Natural killer cell (primary cell): Measurements from ENCODE around the gene RAI1. TPM values are rescaled to one million over a fixed set of nuclear protein-coding genes. Genes with fewer than 3 reads are reported as not detected.

ENCODE experiments used
- ATAC-seq, 3 donors: fragments of 150-1000 bp in 2 of 3; fragments of 200-7000 bp in 1 of 3; cut with Tn5 transposase; 1 replicate in 1 of 3; 2 replicates in 2 of 3; pipeline ENCODE4 v1.10.0; 2021; ENCODE audit warnings: mild to moderate bottlenecking in 2 of 3, moderate library complexity in 2 of 3
- DNase-seq, 2 donors: peaks; one replicate each; pipeline versions ENCODE4 v3.0.0 to v3.0.0-alpha.2; 2013 to 2021; ENCODE audit warnings: mixed read lengths in 1 of 2
- H3K27ac ChIP-seq: one replicate; pipeline ENCODE4 v1.5.1; 2013; ENCODE audit warnings: mild to moderate bottlenecking, low read length
- H3K27me3 ChIP-seq: one replicate; pipeline ENCODE4 v1.6.1; 2013; ENCODE audit warnings: low read length; ENCODE audit not compliant: control insufficient read depth, insufficient read depth
- H3K36me3 ChIP-seq: one replicate; pipeline ENCODE4 v1.6.1; 2013; ENCODE audit warnings: low read length; ENCODE audit not compliant: control insufficient read depth, insufficient read depth
- H3K4me1 ChIP-seq: one replicate; pipeline ENCODE4 v1.6.1; 2013; ENCODE audit warnings: low read length; ENCODE audit not compliant: control insufficient read depth, insufficient read depth
- H3K4me3 ChIP-seq: one replicate; pipeline ENCODE4 v1.5.1; 2013; ENCODE audit warnings: low read length
- H3K9me3 ChIP-seq: one replicate; pipeline ENCODE4 v1.6.1; 2013; ENCODE audit warnings: low read length; ENCODE audit not compliant: control insufficient read depth, insufficient read depth
- H3K27ac Mint-ChIP-seq, 2 donors: one replicate each; pipeline ENCODE4 v1.8.0; 2022; ENCODE audit warnings: mild to moderate bottlenecking in 2 of 2, mixed read lengths in 2 of 2, moderate library complexity in 1 of 2
- H3K27me3 Mint-ChIP-seq, 2 donors: one replicate each; pipeline ENCODE4 v1.8.0; 2022; ENCODE audit warnings: low read depth in 2 of 2, mixed read lengths in 2 of 2
- H3K36me3 Mint-ChIP-seq: one replicate; pipeline ENCODE4 v1.8.0; 2022; ENCODE audit warnings: mixed read lengths
- H3K4me1 Mint-ChIP-seq, 2 donors: one replicate each; pipeline ENCODE4 v1.8.0; 2022; ENCODE audit warnings: mixed read lengths in 2 of 2
- H3K4me3 Mint-ChIP-seq: one replicate; pipeline ENCODE4 v1.8.0; 2022; ENCODE audit warnings: mild to moderate bottlenecking, moderate library complexity, mixed read lengths
- H3K9me3 Mint-ChIP-seq, 2 donors: one replicate each; pipeline ENCODE4 v1.8.0; 2022; ENCODE audit warnings: mixed read lengths in 2 of 2
- WGBS: methylation state at CpG from one replicate; pipeline ENCODE4 v1.1.7; 2013; ENCODE audit warnings: missing lambda C conversion rate; ENCODE audit not compliant: insufficient coverage; 5-methylcytosine and 5-hydroxymethylcytosine counted together
- intact Hi-C: fragments of 100-400 bp; cut with micrococcal nuclease; formaldehyde crosslinking; loops from one replicate; pipeline ENCODE4 v1.14.2; 2022
- total RNA-seq, 4 donors: library from RNA; stranded (reverse); fragments of 120-200 nt in 1 of 4; gene quantifications; one replicate each; pipeline versions ENCODE4 v1.2.3 to v1.2.4, GENCODE V29; 2013 to 2022
- TF ChIP-seq, protein P1 (sequence below): fragments of 200-600 bp; IDR thresholded peaks from one replicate; pipeline ENCODE4 v1.8.0; 2022; ENCODE audit warnings: antibody characterized with exemption

RAI1 gene
- total RNA-seq, 3 donors from 2014 or later (not counting 1 experiment from before 2014, with no cell fraction given) = 39.8 to 55.0 (median 49.4) TPM

DNA sequence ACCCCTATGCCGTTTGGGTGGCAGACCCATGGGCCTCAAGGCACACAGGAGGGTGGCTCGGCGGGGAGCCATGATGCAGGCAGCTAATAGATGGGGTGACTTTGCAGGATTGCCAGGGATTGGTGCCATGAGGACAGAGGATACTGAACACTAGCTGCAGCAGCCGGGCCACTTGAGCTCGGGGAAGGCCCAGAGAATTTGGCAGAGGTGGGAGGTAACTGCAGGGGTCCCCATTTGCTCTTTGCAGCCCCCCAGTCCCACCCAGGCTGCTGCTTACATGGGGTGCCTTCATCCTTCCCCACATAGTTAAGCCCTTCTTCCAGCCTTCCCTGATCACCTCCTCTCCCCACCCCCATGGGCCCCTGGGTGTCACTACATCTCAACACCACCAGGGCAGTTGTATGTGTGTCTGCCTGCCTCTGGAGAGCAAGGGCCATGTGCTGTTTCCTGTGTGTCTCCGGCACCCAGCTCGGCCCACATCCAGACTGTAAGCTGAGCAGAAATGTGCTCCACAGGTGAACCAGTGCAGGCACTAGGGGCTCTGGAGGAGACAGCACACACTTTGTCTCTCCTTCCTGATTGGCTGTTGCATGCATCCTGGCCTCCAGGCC lies 103.5 kb downstream of the RAI1 start:
- TF ChIP-seq, protein P1, sequence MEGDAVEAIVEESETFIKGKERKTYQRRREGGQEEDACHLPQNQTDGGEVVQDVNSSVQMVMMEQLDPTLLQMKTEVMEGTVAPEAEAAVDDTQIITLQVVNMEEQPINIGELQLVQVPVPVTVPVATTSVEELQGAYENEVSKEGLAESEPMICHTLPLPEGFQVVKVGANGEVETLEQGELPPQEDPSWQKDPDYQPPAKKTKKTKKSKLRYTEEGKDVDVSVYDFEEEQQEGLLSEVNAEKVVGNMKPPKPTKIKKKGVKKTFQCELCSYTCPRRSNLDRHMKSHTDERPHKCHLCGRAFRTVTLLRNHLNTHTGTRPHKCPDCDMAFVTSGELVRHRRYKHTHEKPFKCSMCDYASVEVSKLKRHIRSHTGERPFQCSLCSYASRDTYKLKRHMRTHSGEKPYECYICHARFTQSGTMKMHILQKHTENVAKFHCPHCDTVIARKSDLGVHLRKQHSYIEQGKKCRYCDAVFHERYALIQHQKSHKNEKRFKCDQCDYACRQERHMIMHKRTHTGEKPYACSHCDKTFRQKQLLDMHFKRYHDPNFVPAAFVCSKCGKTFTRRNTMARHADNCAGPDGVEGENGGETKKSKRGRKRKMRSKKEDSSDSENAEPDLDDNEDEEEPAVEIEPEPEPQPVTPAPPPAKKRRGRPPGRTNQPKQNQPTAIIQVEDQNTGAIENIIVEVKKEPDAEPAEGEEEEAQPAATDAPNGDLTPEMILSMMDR = no peak
- Mint-ChIP-seq H3K4me3 (peak overlapping the region; percentile 69), H3K27ac (peak overlapping the region in 1 of 2 donors; percentile 72), H3K36me3 (no peaks in the 10 kb centered on the region), H3K9me3 (no peaks in the 10 kb centered on the region), H3K27me3 (peaks cover 0 to 4% of the 10 kb centered on the region in 2 donors), H3K4me1 (peaks cover 32 to 45% of the 10 kb centered on the region in 2 donors)
- Histone ChIP-seq H3K27me3 (no peaks in the 10 kb centered on the region), H3K36me3 (no peaks in the 10 kb centered on the region), H3K4me3 (no peak overlapping the region), H3K9me3 (no peaks in the 10 kb centered on the region), H3K4me1 (peaks cover 33% of the 10 kb centered on the region), H3K27ac (no peak overlapping the region)
- intact Hi-C loops = no loop called here
- WGBS = 75% methylated on average over 7 of the region's 7 CpGs
- ATAC-seq (peak; percentile 45 to 59 (median 46)), DNase-seq (peak in 1 of 2 donors; percentile 53)

DNA sequence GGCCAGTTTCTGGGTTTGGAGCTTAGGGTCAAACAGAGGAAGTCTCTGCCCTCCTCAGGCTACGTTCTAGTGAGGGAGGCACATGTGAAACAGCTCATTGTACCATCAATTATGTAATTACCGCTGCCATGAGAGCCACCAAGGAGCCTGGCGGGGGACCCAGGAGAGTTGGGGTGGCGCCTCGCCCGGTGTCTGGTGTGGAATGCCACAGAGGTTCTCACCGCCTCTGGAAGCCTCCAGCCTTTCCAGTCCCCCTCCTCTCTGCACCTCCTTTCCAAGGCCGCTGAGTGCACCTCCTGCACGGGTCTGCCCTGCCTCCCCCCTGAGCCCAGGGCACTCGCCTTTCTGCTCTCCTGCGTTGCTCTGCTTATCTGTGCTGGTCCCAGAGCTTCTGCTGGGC lies 104.1 kb downstream of the RAI1 start:
- H3K36me3 Mint-ChIP-seq = no peaks in the 10 kb centered on the region
- Histone ChIP-seq H3K36me3 (no peaks in the 10 kb centered on the region), H3K9me3 (no peaks in the 10 kb centered on the region), H3K27ac (no peak overlapping the region), H3K4me1 (peaks cover 33% of the 10 kb centered on the region), H3K4me3 (no peak overlapping the region), H3K27me3 (no peaks in the 10 kb centered on the region)
- intact Hi-C loops = no loop called here
- H3K9me3 Mint-ChIP-seq = no peaks in the 10 kb centered on the region
- TF ChIP-seq, protein P1 = no peak
- 87% methylated on average over 11 of the region's 11 CpGs for WGBS
- DNase-seq = no peak
- ATAC-seq = no peak
- peaks cover 32 to 45% of the 10 kb centered on the region in 2 donors for H3K4me1 Mint-ChIP-seq
- H3K27ac Mint-ChIP-seq = peak overlapping the region in 1 of 2 donors; percentile 72
- H3K27me3 Mint-ChIP-seq = peaks cover 0 to 4% of the 10 kb centered on the region in 2 donors
- peak overlapping the region; percentile 69 for H3K4me3 Mint-ChIP-seq

DNA sequence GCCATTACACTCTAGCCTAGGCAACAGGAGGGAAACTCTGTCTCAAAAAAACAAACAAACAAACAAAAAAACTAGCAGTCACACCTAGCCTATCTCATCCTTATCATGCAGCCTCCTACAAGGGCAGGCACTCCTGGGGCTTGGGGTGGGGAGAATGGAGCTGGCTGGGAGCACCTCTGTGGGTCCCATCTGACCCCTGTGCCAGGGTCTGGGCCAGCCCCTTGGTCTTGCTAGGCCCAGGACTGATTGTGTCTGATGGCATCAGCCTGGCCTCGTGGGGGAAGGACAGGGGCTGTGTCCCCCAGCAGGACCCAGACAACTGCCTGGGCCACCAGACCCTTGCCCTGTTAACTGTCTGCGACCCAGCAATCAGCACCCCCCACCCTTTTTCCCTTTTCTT lies 105.7 kb downstream of the RAI1 start:
- TF ChIP-seq, protein P1 = no peak
- H3K27ac Mint-ChIP-seq = no peak overlapping the region

DNA sequence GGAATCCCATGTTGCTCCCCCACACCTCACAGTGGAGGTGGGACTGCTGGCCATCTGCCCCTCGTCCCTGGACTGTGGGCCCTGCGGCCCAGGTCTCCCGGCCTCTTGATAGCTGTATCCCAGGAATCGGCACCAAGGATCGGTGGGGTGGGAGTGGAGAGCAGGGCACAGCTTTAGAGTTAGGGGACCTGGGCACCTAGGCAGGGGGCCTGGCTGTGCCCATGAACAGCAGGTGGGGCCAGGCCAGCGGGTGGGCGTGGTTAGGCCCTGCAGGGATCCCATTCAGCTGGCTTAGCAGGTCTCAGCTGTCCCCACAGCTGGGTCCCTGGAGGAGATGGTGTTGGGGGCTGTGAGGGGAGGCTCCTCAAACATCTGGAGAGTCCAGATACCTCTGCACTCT lies 106.3 kb downstream of the RAI1 start:
- H3K27ac Mint-ChIP-seq = no peak overlapping the region
- H3K4me1 Mint-ChIP-seq = peaks cover 38 to 45% of the 10 kb centered on the region in 2 donors
- DNase-seq (no peak), ATAC-seq (no peak)
- no peaks in the 10 kb centered on the region for H3K36me3 Mint-ChIP-seq
- no peak overlapping the region for H3K4me3 Mint-ChIP-seq
- no peaks in the 10 kb centered on the region for H3K9me3 Mint-ChIP-seq
- TF ChIP-seq, protein P1 = no peak
- Histone ChIP-seq H3K27me3 (no peaks in the 10 kb centered on the region), H3K27ac (no peak overlapping the region), H3K9me3 (no peaks in the 10 kb centered on the region), H3K4me1 (peaks cover 35% of the 10 kb centered on the region), H3K36me3 (no peaks in the 10 kb centered on the region), H3K4me3 (no peak overlapping the region)
- 96% methylated on average over 7 of the region's 7 CpGs for WGBS
- intact Hi-C loops = no loop called here
- H3K27me3 Mint-ChIP-seq = no peaks in the 10 kb centered on the region

More for the DNA sequence above, 105.7 kb downstream of the RAI1 start:
- intact Hi-C loops = no loop called here
- peaks cover 34 to 41% of the 10 kb centered on the region in 2 donors for H3K4me1 Mint-ChIP-seq
- DNase-seq = no peak
- no peak for ATAC-seq
- Histone ChIP-seq H3K4me1 (peaks cover 32% of the 10 kb centered on the region), H3K9me3 (no peaks in the 10 kb centered on the region), H3K27me3 (no peaks in the 10 kb centered on the region), H3K4me3 (no peak overlapping the region), H3K36me3 (no peaks in the 10 kb centered on the region), H3K27ac (no peak overlapping the region)
- 89% methylated on average over 1 of the region's 2 CpGs for WGBS
- no peaks in the 10 kb centered on the region for H3K36me3 Mint-ChIP-seq
- H3K4me3 Mint-ChIP-seq = no peak overlapping the region
- H3K27me3 Mint-ChIP-seq = no peaks in the 10 kb centered on the region
- no peaks in the 10 kb centered on the region for H3K9me3 Mint-ChIP-seq
